Measurements from ENCODE around the gene ZNF664. TPM values are rescaled to one million over a fixed set of nuclear protein-coding genes. Genes with fewer than 3 reads are reported as not detected.

ZNF664 gene
- total and polyA plus RNA-seq, 2 of the 8 experiments (the other 6 are each of a cell fraction or from before 2014, with no cell fraction given): 22.8 to 51.4 TPM

- no peak for TF ChIP-seq CHD7 (IDR thresholded peaks at IDR 0.05; ENCODE audit: insufficient replicate concordance, low read length)
- no peak for TF ChIP-seq NRF1 (IDR thresholded peaks at IDR 0.05; ENCODE audit: low read depth, low read length)
- no peak for TF ChIP-seq GABPA (IDR thresholded peaks at IDR 0.05; ENCODE audit: borderline replicate concordance, insufficient read depth, low read length)
- TF ChIP-seq CBX5 (IDR thresholded peaks at IDR 0.05; ENCODE audit: low read depth, low read length): no peak
- TF ChIP-seq KDM5A (IDR thresholded peaks at IDR 0.05; ENCODE audit: low read length): no peak
These were observed 22.3 kb upstream of the ZNF664 start (continued) for GRCh38 chr12:123950476-123951349.
